DND-41 (cell line): ENCODE data around the gene ZNF770.

Experiments used
- CTCF ChIP-seq: IDR thresholded peaks from 2 replicates; pipeline ENCODE4 v1.5.1; 2012; ENCODE audit warnings: borderline replicate concordance, low read length, moderate library complexity, mild to moderate bottlenecking; ENCODE audit not compliant: poor library complexity, severe bottlenecking; ENCODE audit errors: extremely low read depth
- EZH2 ChIP-seq: IDR thresholded peaks from 3 replicates; pipeline ENCODE4 v1.6.1; 2012; ENCODE audit warnings: borderline replicate concordance, low read depth, mild to moderate bottlenecking, moderate library complexity, low read length, inconsistent platforms; ENCODE audit not compliant: severe bottlenecking

- no peak for TF ChIP-seq CTCF
- no peak for TF ChIP-seq EZH2
These were observed 54.6 kb downstream of the ZNF770 start for GRCh38 chr15:34933432-34933975.
